ENCODE measurements around the gene LPP. TPM values are rescaled to one million over a fixed set of nuclear protein-coding genes. Genes with fewer than 3 reads are reported as not detected.

The LPP gene
- total and polyA plus RNA-seq, 2 of the 4 experiments (the other 2 are of a cell fraction), result 16.0 to 130 TPM

DNA sequence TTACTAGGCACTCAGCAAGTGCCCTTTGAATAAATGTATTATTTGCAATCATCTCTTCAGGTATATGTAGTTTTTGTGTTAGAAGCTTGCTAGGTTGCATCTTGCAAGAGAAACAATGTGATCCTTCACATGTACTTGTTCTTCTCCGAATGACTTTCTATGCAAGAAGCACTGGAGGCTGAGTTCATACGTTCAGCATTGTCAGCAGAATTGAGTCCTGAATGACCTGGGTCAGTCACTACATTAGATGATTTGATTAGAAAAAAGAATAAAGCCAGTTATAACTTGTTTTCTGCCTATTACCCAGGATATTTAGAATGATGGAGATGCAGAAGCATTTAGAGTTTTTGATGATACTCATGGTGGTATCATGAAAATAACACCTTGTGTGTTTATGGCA, 538.7 kb downstream of the LPP start:
- Histone ChIP-seq H4K20me1 (ENCODE audit: insufficient read depth, low read length) (peaks cover 12% of the 10 kb centered on the region; the same call in 1 of the 2 replicates), H3K23ac (ENCODE audit: low read depth, low read length) (no peak overlapping the region), H3K4me1 (ENCODE audit: control insufficient read depth, insufficient read depth, low read length) (peaks cover 3% of the 10 kb centered on the region), H2BK5ac (ENCODE audit: low read depth, low read length, poor library complexity, severe bottlenecking) (no peak overlapping the region), H4K91ac (ENCODE audit: insufficient read depth, low read depth, low read length) (no peak overlapping the region), H3K4ac (ENCODE audit: low read depth, low read length) (no peak overlapping the region), H3K79me1 (ENCODE audit: low read depth in 1 of 2, low read length in 2 of 2) (peaks cover 39 to 62% of the 10 kb centered on the region in 2 experiments), H3K36me3 (ENCODE audit: control insufficient read depth, insufficient read depth, low read length) (no peaks in the 10 kb centered on the region), H3K27me3 (ENCODE audit: control insufficient read depth, insufficient read depth, low read length) (no peaks in the 10 kb centered on the region), H3K4me2 (ENCODE audit: low read depth, low read length) (no peak overlapping the region), H2BK20ac (ENCODE audit: low read depth, low read length) (no peak overlapping the region), H3K56ac (ENCODE audit: extremely low read depth, insufficient read depth, low read length) (no peak overlapping the region), H3K27ac (ENCODE audit: insufficient read depth, low read length) (no peak overlapping the region), H3K4me3 (ENCODE audit: insufficient read depth, low read depth, low read length) (no peak overlapping the region), H4K5ac (ENCODE audit: low read depth, low read length) (no peak overlapping the region), H2AK5ac (ENCODE audit: low read depth, low read length) (no peak overlapping the region), H3K18ac (ENCODE audit: low read depth, low read length) (no peak overlapping the region), H4K8ac (ENCODE audit: low read depth in 2 of 2, low read length in 2 of 2) (no peak overlapping the region), H2BK120ac (ENCODE audit: low read depth, low read length) (no peak overlapping the region), H2AK9ac (replicated peaks; ENCODE audit: low read depth, low read length, poor library complexity) (no peak overlapping the region), H3K9ac (ENCODE audit: low read depth, low read length) (no peak overlapping the region), H3K9me3 (ENCODE audit: control insufficient read depth, insufficient read depth, low read length) (no peaks in the 10 kb centered on the region), H3K9me1 (ENCODE audit: insufficient read depth, low read length) (peaks cover 3% of the 10 kb centered on the region), H2BK15ac (ENCODE audit: low read depth, low read length) (no peak overlapping the region), H3K14ac (replicated peaks; ENCODE audit: low read depth, low read length) (no peak overlapping the region), H2AFZ (replicated peaks; ENCODE audit: low read length, poor library complexity) (no peak overlapping the region)
- in situ Hi-C loops (cut with MboI; ENCODE audit: low sequenced_read_pairs), result loop anchor here (25.0 kb wide), 1 partner anchor 955 kb away; the partner anchor contains the start of gene BCL6
- no peak for ATAC-seq (ENCODE audit: low read depth)
- CTCF ChIA-PET, result interaction anchor here (0.8 kb wide), 1 partner anchor 15 kb away, joined by 3 read pairs; no protein-coding TSS in a partner anchor
- TF ChIP-seq MAFK (IDR thresholded peaks at IDR 0.05; ENCODE audit: low read depth, low read length), result peak; percentile 79
- TF ChIP-seq, protein P1, sequence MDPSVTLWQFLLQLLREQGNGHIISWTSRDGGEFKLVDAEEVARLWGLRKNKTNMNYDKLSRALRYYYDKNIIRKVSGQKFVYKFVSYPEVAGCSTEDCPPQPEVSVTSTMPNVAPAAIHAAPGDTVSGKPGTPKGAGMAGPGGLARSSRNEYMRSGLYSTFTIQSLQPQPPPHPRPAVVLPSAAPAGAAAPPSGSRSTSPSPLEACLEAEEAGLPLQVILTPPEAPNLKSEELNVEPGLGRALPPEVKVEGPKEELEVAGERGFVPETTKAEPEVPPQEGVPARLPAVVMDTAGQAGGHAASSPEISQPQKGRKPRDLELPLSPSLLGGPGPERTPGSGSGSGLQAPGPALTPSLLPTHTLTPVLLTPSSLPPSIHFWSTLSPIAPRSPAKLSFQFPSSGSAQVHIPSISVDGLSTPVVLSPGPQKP (IDR thresholded peaks at IDR 0.05; ENCODE audit: borderline replicate concordance, low read depth, low read length), result no peak
- POLR2A ChIA-PET (ENCODE audit: unreplicated experiment), result no interaction called here
- no TSS peak for BruUV-seq (replicated peaks)
- WGBS, 2 experiments (ENCODE audit: extremely low coverage in 2 of 2, insufficient read length in 1 of 2), result 100% methylated on average over 1 of the region's 2 CpGs; no CpG with 5 or more reads in 1 of the 2 experiments
- dilution Hi-C loops (cut with HindIII; ENCODE audit: low sequenced_read_pairs, unreplicated experiment), result no loop called here
- intact Hi-C loops (cut with micrococcal nuclease), result no loop called here
- DNase-seq, result no peak
